GM12892 (cell line): Measurements from ENCODE around the gene CSTF1.

ENCODE experiments used
- POLR2A ChIP-seq: IDR thresholded peaks from 2 replicates; pipeline ENCODE4 v1.6.1; 2011; ENCODE audit warnings: low read depth, low read length, control low read depth
- POLR2AphosphoS5 ChIP-seq: IDR thresholded peaks from 2 replicates; pipeline ENCODE4 v1.6.1; 2011; ENCODE audit warnings: low read depth, low read length, control low read depth

DNA sequence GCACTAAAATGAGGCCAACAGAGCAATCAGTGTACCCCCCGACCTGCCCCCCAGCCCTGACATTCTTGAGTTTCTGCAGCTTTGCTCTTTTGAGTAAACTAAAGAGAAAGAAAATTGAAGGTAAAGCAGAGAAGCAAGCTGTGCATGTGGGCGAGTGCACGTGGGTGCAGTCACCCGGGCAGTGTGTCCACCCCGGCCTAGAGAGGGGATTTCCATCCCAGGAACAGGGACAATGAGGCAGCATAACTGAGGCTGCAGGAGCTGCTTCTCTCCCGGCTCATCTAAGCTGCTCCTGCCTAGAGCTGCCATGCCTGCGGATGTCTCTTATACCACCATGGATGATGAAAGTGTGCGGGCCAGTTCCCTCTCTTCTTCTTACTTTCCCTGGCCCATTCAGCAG is 36.4 kb downstream of the CSTF1 start:
- TF ChIP-seq POLR2AphosphoS5 (no peak), POLR2A (no peak)
